Measurements from ENCODE around the gene INHBA. TPM values are rescaled to one million over a fixed set of nuclear protein-coding genes. Genes with fewer than 3 reads are reported as not detected.

Gene INHBA
- total and polyA plus RNA-seq, 2 donors (not counting 3 experiments of a cell fraction or from before 2014, with no cell fraction given) = 22.9 to 23.2 TPM

DNA sequence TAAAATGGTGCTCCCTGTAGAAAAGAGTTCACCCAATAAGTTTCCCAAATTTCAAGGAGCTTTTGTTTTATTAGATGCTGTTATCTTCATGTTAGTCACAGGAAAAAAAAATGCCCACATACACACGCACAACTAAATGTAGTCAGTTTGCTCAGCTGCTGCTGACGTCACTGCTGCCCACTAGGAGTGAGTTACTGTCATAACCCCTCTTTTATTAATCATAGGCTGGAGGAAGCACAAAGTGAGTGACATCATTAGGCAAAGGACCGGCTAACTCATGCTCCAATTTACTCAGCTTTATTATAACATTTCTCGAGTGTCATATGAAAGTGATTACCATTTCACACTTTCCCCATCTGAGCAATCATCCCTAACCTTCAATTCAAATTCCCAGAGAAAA lies 6.7 kb upstream of the INHBA start:
- Histone ChIP-seq H4K20me1 (replicated peaks; ENCODE audit: control insufficient read depth, extremely low read depth, insufficient read depth, low read length) (no peaks in the 10 kb centered on the region), H3K9me1 (replicated peaks; ENCODE audit: control insufficient read depth, extremely low read depth, insufficient read depth, low read length) (no peaks in the 10 kb centered on the region), H3K9ac (replicated peaks; ENCODE audit: extremely low read depth, insufficient read depth, low read length) (no peak overlapping the region), H3K4me2 (ENCODE audit: insufficient read depth, low read length) (no peak overlapping the region), H3K4me1 (ENCODE audit: control insufficient read depth, extremely low read depth, insufficient read depth, low read length) (peaks cover 9% of the 10 kb centered on the region), H3K79me2 (ENCODE audit: control insufficient read depth, insufficient read depth, low read length) (no peaks in the 10 kb centered on the region), H2AFZ (ENCODE audit: low read depth, low read length) (no peak overlapping the region), H3K9me3 (replicated peaks; ENCODE audit: control insufficient read depth, insufficient read depth, low read length) (no peaks in the 10 kb centered on the region), H3K27ac (ENCODE audit: insufficient read depth, low read depth, low read length) (no peak overlapping the region), H3K36me3 (ENCODE audit: control insufficient read depth in 2 of 2, extremely low read depth in 1 of 2, insufficient read depth in 2 of 2, low read length in 2 of 2) (no peaks in the 10 kb centered on the region), H3K4me3 (replicated peaks in 1 of 3; ENCODE audit: insufficient read depth in 1 of 3, low read depth in 1 of 3, low read length in 3 of 3) (no peak overlapping the region), H3K27me3 (ENCODE audit: control insufficient read depth in 2 of 2, insufficient read depth in 2 of 2, low read length in 2 of 2) (no peaks in the 10 kb centered on the region)
- FAIRE-seq (peak; percentile 33), DNase-seq (ENCODE audit: low read depth, low spot score) (peak; percentile 62)
- ChIA-PET CTCF (interaction anchor here (0.6 to 4.4 kb wide), 8 partner anchors 11 to 1476 kb away, joined by 3 to 68 read pairs (median 10); no protein-coding TSS in a partner anchor), POLR2A (no interaction called here)
- dilution Hi-C loops (cut with MboI; ENCODE audit: extremely low pct_ligation_motif_present, low sequenced_read_pairs) = no loop called here
- intact Hi-C loops (cut with micrococcal nuclease) = loop anchor here (10.0 kb wide), 2 partner anchors 1575 to 1765 kb away; partner anchors contain the start of genes MPLKIP and SUGCT
- TF ChIP-seq, protein P1, sequence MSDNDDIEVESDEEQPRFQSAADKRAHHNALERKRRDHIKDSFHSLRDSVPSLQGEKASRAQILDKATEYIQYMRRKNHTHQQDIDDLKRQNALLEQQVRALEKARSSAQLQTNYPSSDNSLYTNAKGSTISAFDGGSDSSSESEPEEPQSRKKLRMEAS (IDR thresholded peaks at IDR 0.05; ENCODE audit: insufficient read depth, insufficient read length) = no peak
- TF ChIP-seq GATA2 (IDR thresholded peaks at IDR 0.05; ENCODE audit: insufficient read depth, insufficient read length, low read depth, low read length) = peak; percentile 9
- no peak for TF ChIP-seq MYC (IDR thresholded peaks at IDR 0.05; ENCODE audit: low read depth, low read length)
- TF ChIP-seq JUN (IDR thresholded peaks at IDR 0.05; ENCODE audit: borderline replicate concordance, insufficient read depth, insufficient read length, low read depth) = peak; percentile 43
- BruUV-seq (replicated peaks) = no TSS peak

DNA sequence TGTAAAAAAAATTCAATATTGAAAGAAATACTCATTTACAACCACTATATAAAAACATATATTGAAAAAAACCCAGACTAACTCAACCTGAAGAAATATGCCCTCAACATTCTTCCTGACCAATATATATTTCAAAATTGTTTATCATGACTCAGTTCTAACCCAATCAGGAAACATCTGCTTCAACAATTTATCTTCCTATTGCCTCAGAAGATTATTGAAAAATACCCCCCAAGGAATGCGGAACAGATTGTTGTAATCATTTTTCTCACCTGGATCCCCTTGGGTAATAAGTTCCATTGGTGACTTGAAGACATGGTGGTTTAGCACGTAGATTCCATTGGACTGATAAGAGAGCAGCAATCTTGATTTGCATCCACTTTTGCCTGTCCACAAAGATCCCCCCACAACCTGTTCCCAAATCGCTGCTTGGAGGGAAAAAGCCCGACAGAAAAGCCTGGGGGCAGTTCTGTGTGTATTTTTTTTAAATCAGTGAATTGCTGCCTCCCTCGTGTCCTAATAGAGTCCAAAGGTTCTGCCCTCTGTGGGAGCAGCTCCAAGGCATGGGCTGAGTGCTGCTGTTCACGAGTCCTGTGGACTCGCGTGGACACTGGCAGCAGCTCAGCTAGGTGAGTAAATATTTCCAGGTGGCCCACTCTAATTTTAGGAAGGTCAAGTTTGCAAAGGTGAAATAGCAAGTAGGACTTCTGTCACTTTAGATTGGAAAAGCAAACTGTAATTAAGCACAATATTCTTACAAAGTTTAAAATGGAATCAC lies 5.9 kb upstream of the INHBA start:
- TF ChIP-seq EZH2 (IDR thresholded peaks at IDR 0.05; ENCODE audit: borderline replicate concordance, low read depth, low read length, severe bottlenecking) (no peak), GATA2 (IDR thresholded peaks at IDR 0.05; ENCODE audit: insufficient read depth, insufficient read length, low read depth, low read length) (no peak), FOS (IDR thresholded peaks at IDR 0.05; ENCODE audit: borderline replicate concordance, insufficient read depth, low read length) (no peak), JUN (IDR thresholded peaks at IDR 0.05; ENCODE audit: borderline replicate concordance, insufficient read depth, insufficient read length, low read depth) (no peak), POLR2A (IDR thresholded peaks at IDR 0.05; ENCODE audit: low read depth, low read length) (no peak)
- TF ChIP-seq, protein P1 (IDR thresholded peaks at IDR 0.05; ENCODE audit: insufficient read depth, insufficient read length) = no peak
- Histone ChIP-seq H3K4me2 (ENCODE audit: insufficient read depth, low read length) (no peak overlapping the region), H2AFZ (ENCODE audit: low read depth, low read length) (no peak overlapping the region), H3K9me3 (replicated peaks; ENCODE audit: control insufficient read depth, insufficient read depth, low read length) (no peaks in the 10 kb centered on the region), H3K27ac (ENCODE audit: insufficient read depth, low read depth, low read length) (no peak overlapping the region), H4K20me1 (replicated peaks; ENCODE audit: control insufficient read depth, extremely low read depth, insufficient read depth, low read length) (no peaks in the 10 kb centered on the region), H3K4me3 (replicated peaks in 1 of 3; ENCODE audit: insufficient read depth in 1 of 3, low read depth in 1 of 3, low read length in 3 of 3) (no peak overlapping the region), H3K9ac (replicated peaks; ENCODE audit: extremely low read depth, insufficient read depth, low read length) (no peak overlapping the region), H3K4me1 (ENCODE audit: control insufficient read depth, extremely low read depth, insufficient read depth, low read length) (peaks cover 10% of the 10 kb centered on the region), H3K36me3 (ENCODE audit: control insufficient read depth in 2 of 2, extremely low read depth in 1 of 2, insufficient read depth in 2 of 2, low read length in 2 of 2) (no peaks in the 10 kb centered on the region), H3K9me1 (replicated peaks; ENCODE audit: control insufficient read depth, extremely low read depth, insufficient read depth, low read length) (no peaks in the 10 kb centered on the region), H3K79me2 (ENCODE audit: control insufficient read depth, insufficient read depth, low read length) (no peaks in the 10 kb centered on the region), H3K27me3 (ENCODE audit: control insufficient read depth in 2 of 2, insufficient read depth in 2 of 2, low read length in 2 of 2) (no peaks in the 10 kb centered on the region)
- FAIRE-seq = no peak
- intact Hi-C loops (cut with micrococcal nuclease) = loop anchor here (10.0 kb wide), 2 partner anchors 1574 to 1764 kb away; partner anchors contain the start of genes MPLKIP and SUGCT
- BruUV-seq (replicated peaks) = TSS peak; percentile 52
- ChIA-PET CTCF (interaction anchor here (1.9 to 4.4 kb wide), 5 partner anchors 10 to 1475 kb away, joined by 6 to 68 read pairs (median 13); no protein-coding TSS in a partner anchor), POLR2A (no interaction called here)
- no peak for DNase-seq (ENCODE audit: low read depth, low spot score)
- dilution Hi-C loops (cut with MboI; ENCODE audit: extremely low pct_ligation_motif_present, low sequenced_read_pairs) = no loop called here
